CD14-positive monocyte (primary cell): ENCODE results near the gene TNFRSF8. TPM values are rescaled to one million over a fixed set of nuclear protein-coding genes. Genes with fewer than 3 reads are reported as not detected.

Source experiments
- DNase-seq, 3 donors: peaks; one replicate each; pipeline ENCODE4 v3.0.0-alpha.2; 2011 to 2022
- H2AFZ ChIP-seq: 2 replicates; pipeline ENCODE4 v1.6.0; 2012; ENCODE audit warnings: mild to moderate bottlenecking, low read depth, low read length, inconsistent platforms; ENCODE audit not compliant: insufficient read depth, poor library complexity, severe bottlenecking
- H3K27ac ChIP-seq, 2 donors: 1 replicate in 1 of 2; 2 replicates in 1 of 2; pipeline ENCODE4 v1.5.1; 2012 to 2013; ENCODE audit warnings: low read length in 2 of 2, control low read depth in 1 of 2, inconsistent platforms in 1 of 2, low read depth in 1 of 2, mild to moderate bottlenecking in 1 of 2
- H3K27me3 ChIP-seq, 2 donors: one replicate each; pipeline versions ENCODE4 v1.6.0 to v1.6.1; 2011 to 2013; ENCODE audit warnings: low read length in 2 of 2; ENCODE audit not compliant: control insufficient read depth in 2 of 2, insufficient read depth in 2 of 2
- H3K36me3 ChIP-seq, 2 donors: replicated peaks in 1 of 2; 1 replicate in 1 of 2; 2 replicates in 1 of 2; pipeline versions ENCODE4 v1.5.1 to v1.6.1; 2012 to 2013; ENCODE audit warnings: low read length in 2 of 2, control low read depth in 1 of 2, inconsistent platforms in 1 of 2, mild to moderate bottlenecking in 1 of 2; ENCODE audit not compliant: insufficient read depth in 2 of 2, control insufficient read depth in 1 of 2
- H3K4me1 ChIP-seq, 2 donors: 1 replicate in 1 of 2; 2 replicates in 1 of 2; pipeline versions ENCODE4 v1.5.1 to v1.6.1; 2012 to 2013; ENCODE audit warnings: low read length in 2 of 2, control low read depth in 1 of 2, inconsistent platforms in 1 of 2, mild to moderate bottlenecking in 1 of 2, moderate library complexity in 1 of 2; ENCODE audit not compliant: insufficient read depth in 2 of 2, control insufficient read depth in 1 of 2
- H3K4me2 ChIP-seq: replicated peaks from 2 replicates; pipeline ENCODE3; 2012; ENCODE audit warnings: low read length, moderate library complexity, mild to moderate bottlenecking; ENCODE audit not compliant: poor library complexity, severe bottlenecking; ENCODE audit errors: extremely low read depth
- H3K4me3 ChIP-seq, 3 experiments: fragments of 200-600 bp in 1 of 3; sonication (generic) in 1 of 3; replicated peaks in 1 of 3; 1 replicate in 2 of 3; 2 replicates in 1 of 3; pipeline ENCODE4 v1.5.1; 2011 to 2013; ENCODE audit warnings: low read length in 3 of 3, mild to moderate bottlenecking in 3 of 3, control low read depth in 2 of 3, low read depth in 2 of 3, inconsistent platforms in 1 of 3, moderate library complexity in 1 of 3
- H3K79me2 ChIP-seq: 2 replicates; pipeline ENCODE4 v1.6.0; 2012; ENCODE audit warnings: mild to moderate bottlenecking, control low read depth, inconsistent platforms, low read length, moderate library complexity; ENCODE audit not compliant: insufficient read depth
- H3K9ac ChIP-seq: 2 replicates; pipeline ENCODE4 v1.6.0; 2017; ENCODE audit warnings: low read length, mild to moderate bottlenecking; ENCODE audit not compliant: insufficient read depth, poor library complexity, severe bottlenecking
- H3K9me3 ChIP-seq, 2 donors: replicated peaks in 1 of 2; 1 replicate in 1 of 2; 2 replicates in 1 of 2; pipeline versions ENCODE4 v1.5.1 to v1.6.1; 2012 to 2013; ENCODE audit warnings: low read length in 2 of 2, control low read depth in 1 of 2; ENCODE audit not compliant: control insufficient read depth in 1 of 2, insufficient read depth in 1 of 2
- H4K20me1 ChIP-seq: 2 replicates; pipeline ENCODE4 v1.6.0; 2012; ENCODE audit warnings: mild to moderate bottlenecking, low read length, control low read depth, moderate library complexity; ENCODE audit not compliant: insufficient read depth
- H3K27ac Mint-ChIP-seq, 7 donors: one replicate each; pipeline ENCODE4 v1.8.0; 2020; ENCODE audit warnings: mild to moderate bottlenecking in 7 of 7, mixed read lengths in 7 of 7, moderate library complexity in 6 of 7, inconsistent platforms in 2 of 7
- H3K27me3 Mint-ChIP-seq, 3 donors: one replicate each; pipeline ENCODE4 v1.8.0; 2021 to 2022; ENCODE audit warnings: low read depth in 3 of 3, mild to moderate bottlenecking in 3 of 3, mixed read lengths in 3 of 3, moderate library complexity in 3 of 3, inconsistent platforms in 1 of 3
- H3K36me3 Mint-ChIP-seq, 2 donors: one replicate each; pipeline ENCODE4 v1.8.0; 2020; ENCODE audit warnings: mixed read lengths in 2 of 2, inconsistent platforms in 1 of 2, mild to moderate bottlenecking in 1 of 2
- H3K4me1 Mint-ChIP-seq: one replicate; pipeline ENCODE4 v1.8.0; 2020; ENCODE audit warnings: mild to moderate bottlenecking, mixed read lengths
- H3K4me3 Mint-ChIP-seq, 2 donors: one replicate each; pipeline ENCODE4 v1.8.0; 2020; ENCODE audit warnings: mild to moderate bottlenecking in 2 of 2, mixed read lengths in 2 of 2, moderate library complexity in 1 of 2
- H3K9me3 Mint-ChIP-seq, 7 donors: one replicate each; pipeline ENCODE4 v1.8.0; 2020 to 2022; ENCODE audit warnings: mixed read lengths in 7 of 7, mild to moderate bottlenecking in 6 of 7, moderate library complexity in 6 of 7, inconsistent platforms in 2 of 7
- WGBS: methylation state at CpG from one replicate; pipeline ENCODE4 v1.1.5; 2013; ENCODE audit warnings: missing lambda C conversion rate; ENCODE audit not compliant: insufficient coverage; 5-methylcytosine and 5-hydroxymethylcytosine counted together
- intact Hi-C, 2 donors: fragments of 100-400 bp; cut with micrococcal nuclease; formaldehyde crosslinking; loops; one replicate each; pipeline versions ENCODE4 v1.15.0 to v1.15.1; 2023
- polyA plus RNA-seq, 3 donors: library from polyadenylated mRNA; depleted of rRNA in 1 of 3; unstranded in 2 of 3; stranded (reverse) in 1 of 3; fragments of 300-500 nt in 2 of 3; fragments of >200 nt in 1 of 3; fragmentation: Illumina TruSeq in 2 of 3; gene quantifications; 1 replicate in 2 of 3; 2 replicates in 1 of 3; pipeline ENCODE4 v1.2.3, GENCODE V29; 2012 to 2021
- TF ChIP-seq, protein P1 (sequence below): fragments of 200-600 bp; IDR thresholded peaks from one replicate; pipeline ENCODE4 v1.8.0; 2022; ENCODE audit warnings: antibody characterized with exemption, mild to moderate bottlenecking

Gene TNFRSF8
- polyA plus RNA-seq, 3 donors = 10.9 to 11.9 (median 11.8) TPM

DNA sequence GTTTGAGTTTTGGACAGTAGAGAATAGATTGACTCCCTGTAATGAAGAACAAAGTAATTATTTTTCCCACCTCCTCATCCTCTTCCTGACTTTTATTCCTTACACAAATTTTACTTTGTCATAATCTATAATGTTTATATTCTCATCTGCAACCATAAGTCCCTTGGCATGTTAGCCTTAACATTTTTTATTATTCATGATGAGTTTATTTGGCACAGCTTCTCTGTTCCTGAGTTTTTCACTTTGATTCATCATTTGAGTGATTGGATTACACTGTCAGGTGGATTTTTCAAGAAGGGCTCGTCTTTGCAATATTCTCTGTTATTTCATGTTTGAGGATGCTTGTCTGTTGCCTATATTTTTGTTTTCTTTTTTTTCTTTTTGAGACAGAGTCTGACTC, 35.7 kb downstream of the TNFRSF8 start:
- intact Hi-C loops = no loop called here
- DNase-seq = no peak
- Mint-ChIP-seq H3K4me1 (no peaks in the 10 kb centered on the region), H3K9me3 (peaks cover 0 to 6% (median 4%) of the 10 kb centered on the region in 7 donors), H3K27me3 (peaks cover 1 to 2% (median 2%) of the 10 kb centered on the region in 3 donors), H3K4me3 (no peak overlapping the region), H3K36me3 (no peaks in the 10 kb centered on the region), H3K27ac (peak overlapping the region in 1 of 7 donors; percentile 32)
- Histone ChIP-seq H4K20me1 (no peaks in the 10 kb centered on the region), H3K36me3 (no peaks in the 10 kb centered on the region), H3K4me3 (no peak overlapping the region), H2AFZ (no peak overlapping the region), H3K9me3 (no peaks in the 10 kb centered on the region), H3K27me3 (no peaks in the 10 kb centered on the region), H3K9ac (no peak overlapping the region), H3K4me2 (no peak overlapping the region), H3K27ac (no peak overlapping the region), H3K4me1 (no peaks in the 10 kb centered on the region), H3K79me2 (no peaks in the 10 kb centered on the region)
- TF ChIP-seq, protein P1, sequence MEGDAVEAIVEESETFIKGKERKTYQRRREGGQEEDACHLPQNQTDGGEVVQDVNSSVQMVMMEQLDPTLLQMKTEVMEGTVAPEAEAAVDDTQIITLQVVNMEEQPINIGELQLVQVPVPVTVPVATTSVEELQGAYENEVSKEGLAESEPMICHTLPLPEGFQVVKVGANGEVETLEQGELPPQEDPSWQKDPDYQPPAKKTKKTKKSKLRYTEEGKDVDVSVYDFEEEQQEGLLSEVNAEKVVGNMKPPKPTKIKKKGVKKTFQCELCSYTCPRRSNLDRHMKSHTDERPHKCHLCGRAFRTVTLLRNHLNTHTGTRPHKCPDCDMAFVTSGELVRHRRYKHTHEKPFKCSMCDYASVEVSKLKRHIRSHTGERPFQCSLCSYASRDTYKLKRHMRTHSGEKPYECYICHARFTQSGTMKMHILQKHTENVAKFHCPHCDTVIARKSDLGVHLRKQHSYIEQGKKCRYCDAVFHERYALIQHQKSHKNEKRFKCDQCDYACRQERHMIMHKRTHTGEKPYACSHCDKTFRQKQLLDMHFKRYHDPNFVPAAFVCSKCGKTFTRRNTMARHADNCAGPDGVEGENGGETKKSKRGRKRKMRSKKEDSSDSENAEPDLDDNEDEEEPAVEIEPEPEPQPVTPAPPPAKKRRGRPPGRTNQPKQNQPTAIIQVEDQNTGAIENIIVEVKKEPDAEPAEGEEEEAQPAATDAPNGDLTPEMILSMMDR = no peak
- WGBS = no CpG with 5 or more reads among the region's 1 CpG

DNA sequence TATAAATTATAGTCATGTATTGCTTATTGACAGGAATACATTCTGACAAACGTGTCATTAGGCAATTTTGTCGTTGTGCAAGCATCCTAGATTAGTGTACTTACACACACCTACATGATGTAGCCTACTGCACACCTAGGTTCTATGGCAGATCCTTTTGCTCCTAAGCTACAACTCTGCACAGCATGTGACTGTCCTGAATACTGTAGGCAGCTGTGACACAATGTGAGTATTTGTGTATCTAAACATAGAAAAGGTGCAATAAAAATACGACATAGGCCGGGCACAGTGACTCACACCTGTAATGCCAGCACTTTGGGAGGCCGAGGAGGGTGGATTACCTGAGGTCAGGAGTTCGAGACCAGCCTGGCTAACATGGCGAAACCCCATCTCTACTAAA, 36.5 kb downstream of the TNFRSF8 start:
- DNase-seq = no peak
- 93% methylated on average over 3 of the region's 7 CpGs for WGBS
- Histone ChIP-seq H3K9ac (no peak overlapping the region), H3K36me3 (no peaks in the 10 kb centered on the region), H4K20me1 (no peaks in the 10 kb centered on the region), H3K4me2 (no peak overlapping the region), H2AFZ (no peak overlapping the region), H3K4me3 (no peak overlapping the region), H3K27me3 (no peaks in the 10 kb centered on the region), H3K9me3 (no peaks in the 10 kb centered on the region), H3K27ac (no peak overlapping the region), H3K79me2 (no peaks in the 10 kb centered on the region), H3K4me1 (no peaks in the 10 kb centered on the region)
- Mint-ChIP-seq H3K4me1 (no peaks in the 10 kb centered on the region), H3K27me3 (peaks cover 0 to 3% (median 1%) of the 10 kb centered on the region in 3 donors), H3K27ac (no peak overlapping the region), H3K36me3 (no peaks in the 10 kb centered on the region), H3K4me3 (no peak overlapping the region), H3K9me3 (peaks cover 0 to 6% (median 4%) of the 10 kb centered on the region in 7 donors)
- intact Hi-C loops = no loop called here
- TF ChIP-seq, protein P1 = no peak
